GM18909 (cell line): ENCODE measurements around the gene SLC38A2.
A peak's percentile ranks its signal among the peaks of the same experiment; 100 is the strongest.
"Not testable (repeated sequence)": the region's sequence is repeated elsewhere in the genome, so short reads cannot be mapped to it uniquely, and the experiment has no call there.

Source experiments
- ATAC-seq: cut with Tn5 transposase; IDR thresholded peaks from one replicate; pipeline ENCODE4 v1.9.1; 2021; ENCODE audit warnings: mild to moderate bottlenecking; ENCODE audit not compliant: unreplicated experiment, poor library complexity

SLC38A2 gene

GRCh38 chr12:46372544-46373300 lies at the start of gene SLC38A2:
TSS of gene SLC38A2 (minus strand) at chr12:46372773. CDS start at chr12:46371293, 1,480 bp downstream.
- peak; percentile 91 for ATAC-seq

GRCh38 chr12:46419675-46420074 lies 47.1 kb upstream of the SLC38A2 start:
- no peak for ATAC-seq

GRCh38 chr12:46415552-46415951 lies 43.0 kb upstream of the SLC38A2 start:
- no peak for ATAC-seq

- no peak for ATAC-seq
These were observed 42.2 kb upstream of the SLC38A2 start for GRCh38 chr12:46414591-46415268.

GRCh38 chr12:46413368-46413767 lies 40.8 kb upstream of the SLC38A2 start:
- ATAC-seq: no peak

GRCh38 chr12:46412857-46413256 lies 40.3 kb upstream of the SLC38A2 start:
- ATAC-seq: no peak

GRCh38 chr12:46410495-46410894 lies 37.9 kb upstream of the SLC38A2 start:
- ATAC-seq: no peak

- no peak for ATAC-seq
These were observed 37.4 kb upstream of the SLC38A2 start for GRCh38 chr12:46409974-46410373.

GRCh38 chr12:46409342-46409741 lies 36.8 kb upstream of the SLC38A2 start:
- no peak for ATAC-seq

- ATAC-seq: no peak
These were observed 35.9 kb upstream of the SLC38A2 start for GRCh38 chr12:46408441-46408840.

- ATAC-seq: no peak
These were observed 34.8 kb upstream of the SLC38A2 start for GRCh38 chr12:46407361-46407760.

GRCh38 chr12:46406352-46407027 lies 33.9 kb upstream of the SLC38A2 start:
- ATAC-seq: no peak

GRCh38 chr12:46404733-46405132 lies 32.2 kb upstream of the SLC38A2 start:
- ATAC-seq: no peak

- no peak for ATAC-seq
These were observed 31.7 kb upstream of the SLC38A2 start for GRCh38 chr12:46404225-46404631.

GRCh38 chr12:46403719-46404070 lies 31.1 kb upstream of the SLC38A2 start:
- ATAC-seq: no peak

- no peak for ATAC-seq
These were observed 30.6 kb upstream of the SLC38A2 start for GRCh38 chr12:46402941-46403718.

GRCh38 chr12:46402451-46402850 lies 29.9 kb upstream of the SLC38A2 start:
- ATAC-seq: no peak

- no peak for ATAC-seq
These were observed 29.1 kb upstream of the SLC38A2 start for GRCh38 chr12:46401662-46402061.

GRCh38 chr12:46400406-46400805 lies 27.8 kb upstream of the SLC38A2 start:
- ATAC-seq: no peak

- not testable (repeated sequence) for ATAC-seq
These were observed 27.1 kb upstream of the SLC38A2 start for GRCh38 chr12:46399461-46400248.
